ENCODE results near the gene ZIC1.

DNA sequence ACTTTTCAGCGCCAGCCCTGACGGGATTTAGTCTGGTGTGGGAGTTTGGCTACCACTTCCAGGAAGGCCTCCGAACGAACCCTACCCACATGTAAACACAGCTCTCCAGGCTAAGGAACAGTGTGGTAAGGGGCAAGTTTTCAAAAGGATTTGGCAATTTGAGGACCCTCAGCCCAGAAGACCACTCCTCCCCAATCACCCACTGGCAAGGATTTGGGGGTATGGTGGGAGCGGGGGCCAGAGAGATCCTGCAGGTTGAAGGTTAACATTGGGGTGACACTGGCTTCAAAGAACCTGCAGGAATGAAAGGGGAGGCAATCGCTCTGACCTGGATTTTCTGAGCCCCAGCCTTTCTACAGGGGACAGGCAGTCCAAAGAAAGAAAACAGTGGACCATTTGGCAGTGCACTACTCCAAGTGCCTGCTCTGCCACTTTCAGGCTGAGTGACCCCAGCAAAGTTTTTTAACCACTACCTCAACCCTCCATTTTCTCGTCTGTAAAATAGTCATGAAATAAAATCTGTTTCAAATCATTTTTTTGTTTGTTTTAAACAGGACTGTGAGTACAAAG is 37.3 kb upstream of the ZIC1 start:
- TF ChIP-seq AFF4 (CRISPR knock-in tag; IDR thresholded peaks at IDR 0.05) (no peak), SRF (IDR thresholded peaks at IDR 0.05; ENCODE audit: low read depth, low read length) (no peak), SAFB2 (CRISPR knock-in tag; IDR thresholded peaks at IDR 0.05; ENCODE audit: borderline replicate concordance, low read depth) (no peak)
- TF ChIP-seq, protein P1, sequence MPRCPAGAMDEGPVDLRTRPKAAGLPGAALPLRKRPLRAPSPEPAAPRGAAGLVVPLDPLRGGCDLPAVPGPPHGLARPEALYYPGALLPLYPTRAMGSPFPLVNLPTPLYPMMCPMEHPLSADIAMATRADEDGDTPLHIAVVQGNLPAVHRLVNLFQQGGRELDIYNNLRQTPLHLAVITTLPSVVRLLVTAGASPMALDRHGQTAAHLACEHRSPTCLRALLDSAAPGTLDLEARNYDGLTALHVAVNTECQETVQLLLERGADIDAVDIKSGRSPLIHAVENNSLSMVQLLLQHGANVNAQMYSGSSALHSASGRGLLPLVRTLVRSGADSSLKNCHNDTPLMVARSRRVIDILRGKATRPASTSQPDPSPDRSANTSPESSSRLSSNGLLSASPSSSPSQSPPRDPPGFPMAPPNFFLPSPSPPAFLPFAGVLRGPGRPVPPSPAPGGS (CRISPR knock-in tag; IDR thresholded peaks at IDR 0.05) = no peak
